GM19025 (cell line): ENCODE data around the gene ARAP1.

ENCODE experiments used
- ATAC-seq: cut with Tn5 transposase; IDR thresholded peaks from one replicate; pipeline ENCODE4 v1.9.1; 2021; ENCODE audit warnings: mild to moderate bottlenecking, low read depth, moderate library complexity; ENCODE audit not compliant: unreplicated experiment

ARAP1 gene

DNA sequence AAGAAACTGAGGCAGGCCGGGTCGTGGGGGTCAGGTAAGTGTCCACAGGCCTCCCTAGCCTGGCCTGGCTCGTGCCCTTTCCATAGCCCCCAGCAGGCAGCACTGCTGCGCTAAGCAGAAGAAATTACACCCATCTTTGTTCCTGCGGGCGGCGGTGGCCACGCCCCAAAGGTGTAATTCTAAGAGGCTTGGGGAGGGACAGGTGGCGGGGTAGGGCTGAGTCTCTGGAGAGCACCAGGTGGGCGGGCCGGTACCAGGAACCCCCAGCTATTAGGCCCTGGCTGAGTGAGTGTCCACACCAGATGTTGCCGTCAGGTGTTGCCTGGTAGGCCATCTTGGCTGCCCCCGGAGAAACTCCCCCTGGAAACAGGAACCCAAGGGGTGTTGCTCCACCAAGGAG is 12.3 kb upstream of the ARAP1 start:
- no peak for ATAC-seq

DNA sequence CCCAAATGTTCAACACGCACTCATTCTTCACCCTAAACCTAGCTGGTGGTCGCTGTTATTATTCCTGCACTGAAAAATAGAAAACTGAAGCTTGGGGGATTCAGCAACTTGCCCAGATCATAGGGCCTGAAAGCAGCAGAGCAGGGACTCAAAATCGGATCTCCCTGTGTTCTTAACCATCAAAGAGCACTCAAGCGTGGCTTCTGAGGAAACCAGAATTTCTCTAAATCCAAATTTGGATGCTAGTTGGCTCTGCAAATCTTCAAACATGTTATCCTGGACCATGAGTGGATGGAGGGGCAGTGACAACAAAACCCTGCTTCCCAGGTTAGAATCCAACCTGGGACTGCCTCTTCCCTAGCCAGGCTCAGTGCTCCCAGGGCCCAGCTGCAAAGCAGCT is 11.6 kb upstream of the ARAP1 start:
- no peak for ATAC-seq

DNA sequence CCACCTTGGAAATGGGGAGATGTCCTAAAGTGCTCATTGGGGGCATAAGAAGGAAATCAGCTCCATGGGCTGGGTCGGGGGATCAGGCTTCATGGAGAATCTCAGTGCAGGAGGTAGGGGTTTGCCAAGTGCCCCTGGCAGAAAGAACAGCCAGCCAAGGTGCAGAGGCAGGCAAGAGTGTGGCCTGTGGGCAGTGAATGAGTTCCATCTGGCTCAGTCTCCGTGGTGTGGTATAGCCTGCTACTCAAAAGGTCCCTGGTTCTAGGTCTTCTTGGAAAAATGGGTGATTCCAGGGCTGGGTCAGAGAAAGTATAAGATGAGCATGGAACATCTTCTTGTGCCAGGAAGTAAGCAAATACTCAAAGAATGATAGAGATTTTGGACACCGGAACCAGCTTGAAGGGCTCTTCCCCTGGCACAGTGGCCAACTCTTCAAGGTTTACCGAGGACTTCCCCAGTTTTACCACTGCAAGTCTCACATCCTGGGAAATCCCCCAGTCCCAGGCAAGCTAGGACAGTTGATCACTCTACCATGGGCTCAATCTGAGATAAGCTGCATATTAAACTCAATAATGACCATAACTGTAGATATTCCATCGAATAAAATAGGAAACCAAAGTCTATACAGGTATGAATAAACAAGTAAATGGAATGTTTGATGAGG is 10.6 kb upstream of the ARAP1 start:
- ATAC-seq = peak; percentile 82

DNA sequence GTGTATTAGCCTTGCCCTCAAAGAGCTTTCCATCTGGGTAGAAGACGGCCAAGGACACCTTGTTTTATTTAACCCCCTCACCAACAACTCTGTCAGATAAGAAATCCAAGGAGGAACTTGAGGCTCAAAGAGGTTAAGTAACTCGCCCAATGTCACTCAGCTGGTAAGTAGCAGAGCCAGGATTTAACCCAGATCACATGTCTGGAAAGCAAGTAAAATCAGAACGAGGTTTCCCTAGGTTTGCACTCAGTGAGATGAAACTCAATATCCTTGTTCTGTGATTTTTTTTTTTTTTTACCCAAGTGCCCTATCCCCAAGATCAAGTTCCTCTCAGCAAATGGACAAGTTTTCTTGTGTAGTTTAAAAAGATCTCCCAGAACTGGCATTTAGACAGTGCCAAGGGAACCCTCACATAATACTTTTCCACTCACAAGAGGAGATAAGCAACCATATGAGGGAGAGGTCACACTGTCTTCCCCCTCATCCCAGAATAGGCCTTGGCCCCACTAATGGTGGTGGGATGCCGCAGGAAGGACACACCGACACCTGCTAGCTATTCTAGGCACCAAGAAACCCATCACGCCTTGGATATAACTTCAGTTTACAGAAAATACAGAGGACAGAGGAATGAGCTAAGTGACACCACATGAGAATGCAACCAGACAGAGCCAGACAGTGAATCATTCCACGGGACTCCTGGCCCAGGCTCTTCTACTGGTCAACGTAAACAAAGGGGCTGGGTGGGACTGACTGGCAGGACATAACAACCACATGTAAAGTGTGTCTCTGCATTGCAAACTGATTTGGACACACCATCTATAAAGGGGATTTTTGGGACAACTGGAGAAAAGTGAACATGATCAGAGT is 8.6 kb upstream of the ARAP1 start:
- ATAC-seq = no peak

DNA sequence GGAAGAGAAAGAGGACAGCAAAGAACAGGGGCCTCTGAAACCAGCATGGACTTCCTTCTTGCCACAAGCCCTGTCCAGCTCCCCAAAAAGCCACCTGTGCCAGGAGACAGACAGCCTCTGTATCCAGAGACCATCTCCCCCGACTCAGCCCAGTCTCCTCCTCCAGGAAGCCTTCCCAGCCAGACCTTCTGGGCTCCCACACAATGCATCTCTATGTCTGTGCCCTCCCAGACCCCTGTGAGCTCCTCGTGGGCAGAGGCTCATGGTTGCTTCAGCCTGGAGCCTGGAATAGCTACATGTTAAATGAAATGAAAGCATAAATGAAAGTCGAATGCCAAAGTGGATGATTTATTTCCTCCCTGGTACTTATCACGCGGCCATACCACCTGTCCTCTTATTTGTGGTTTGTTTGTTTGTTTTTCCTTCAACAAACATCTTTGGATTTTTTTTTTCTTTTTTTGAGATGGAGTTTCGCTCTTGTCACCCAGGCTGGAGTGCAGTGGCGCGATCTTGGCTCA is 7.3 kb upstream of the ARAP1 start:
- no peak for ATAC-seq

- no peak for ATAC-seq
These were observed 6.6 kb upstream of the ARAP1 start for GRCh38 chr11:72758690-72759389.

DNA sequence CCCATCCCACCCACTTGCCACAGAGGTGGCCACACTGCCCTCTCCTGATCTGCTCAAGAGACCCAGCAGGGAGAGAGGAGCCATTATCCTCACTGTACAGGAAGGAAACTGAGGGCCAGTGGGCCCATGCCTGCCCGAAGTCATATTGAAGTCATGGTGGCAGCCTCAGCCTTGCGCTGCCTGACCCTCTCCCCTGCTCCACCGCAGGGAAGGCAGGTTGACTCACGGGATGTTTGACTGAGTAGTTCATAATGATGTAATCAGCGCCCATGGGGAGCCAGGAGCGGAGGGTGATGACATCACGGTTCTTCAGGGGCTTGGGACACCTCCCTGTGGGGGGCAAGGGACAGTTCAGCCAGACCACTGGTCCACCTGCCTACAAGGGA is 6.1 kb upstream of the ARAP1 start:
- ATAC-seq = no peak

GRCh38 chr11:72755713-72756285 is 3.6 kb upstream of the ARAP1 start:
- ATAC-seq = no peak

DNA sequence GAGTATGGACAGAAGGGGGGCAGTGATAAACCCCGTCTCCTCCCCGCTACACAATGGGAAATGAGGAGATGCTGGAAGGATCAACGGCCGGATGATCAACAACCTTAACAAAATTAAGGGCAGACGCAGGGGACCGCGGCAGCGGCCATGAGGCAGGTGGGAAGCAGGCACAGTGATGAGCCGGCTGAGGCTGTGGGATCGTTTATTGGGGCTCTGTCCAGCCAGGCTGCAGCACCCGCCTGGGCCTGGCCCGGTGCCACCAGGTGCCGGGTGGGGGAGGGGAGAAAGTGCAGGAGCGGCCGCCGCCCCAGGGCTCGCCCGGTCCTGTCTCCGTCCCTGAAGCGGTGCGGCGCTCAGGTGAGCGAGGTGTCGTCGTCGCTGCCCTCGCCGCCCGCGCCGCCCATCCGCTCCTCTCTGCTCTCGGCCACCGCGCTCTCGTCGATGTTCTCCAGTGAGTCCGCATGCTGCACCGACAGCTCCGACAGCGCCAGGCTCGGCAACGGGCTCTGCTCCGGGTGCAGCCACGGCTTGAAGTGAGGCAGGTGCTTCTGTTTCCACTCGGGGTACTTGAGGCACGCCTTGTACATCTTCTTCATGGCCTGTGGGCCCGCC is 2.4 kb upstream of the ARAP1 start:
- no peak for ATAC-seq

DNA sequence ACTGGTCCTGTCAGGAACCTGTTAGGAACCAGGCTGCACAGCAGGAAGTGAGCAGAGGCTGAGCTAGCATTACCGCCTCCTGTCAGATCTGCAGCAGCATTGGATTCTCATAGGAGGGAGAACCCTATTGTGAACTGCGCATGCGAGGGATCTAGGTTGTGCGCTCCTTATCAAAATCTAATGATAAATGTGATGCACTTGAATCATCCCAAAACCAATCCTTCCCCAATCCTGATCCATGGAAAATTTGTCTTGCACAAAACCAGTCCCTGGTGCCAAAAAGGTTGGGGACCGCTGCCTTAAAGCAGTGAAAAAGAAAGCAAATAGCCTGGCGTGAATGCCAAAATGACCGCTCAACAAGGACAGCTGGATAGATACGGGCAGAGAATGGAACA is 1.9 kb upstream of the ARAP1 start:
- no peak for ATAC-seq

DNA sequence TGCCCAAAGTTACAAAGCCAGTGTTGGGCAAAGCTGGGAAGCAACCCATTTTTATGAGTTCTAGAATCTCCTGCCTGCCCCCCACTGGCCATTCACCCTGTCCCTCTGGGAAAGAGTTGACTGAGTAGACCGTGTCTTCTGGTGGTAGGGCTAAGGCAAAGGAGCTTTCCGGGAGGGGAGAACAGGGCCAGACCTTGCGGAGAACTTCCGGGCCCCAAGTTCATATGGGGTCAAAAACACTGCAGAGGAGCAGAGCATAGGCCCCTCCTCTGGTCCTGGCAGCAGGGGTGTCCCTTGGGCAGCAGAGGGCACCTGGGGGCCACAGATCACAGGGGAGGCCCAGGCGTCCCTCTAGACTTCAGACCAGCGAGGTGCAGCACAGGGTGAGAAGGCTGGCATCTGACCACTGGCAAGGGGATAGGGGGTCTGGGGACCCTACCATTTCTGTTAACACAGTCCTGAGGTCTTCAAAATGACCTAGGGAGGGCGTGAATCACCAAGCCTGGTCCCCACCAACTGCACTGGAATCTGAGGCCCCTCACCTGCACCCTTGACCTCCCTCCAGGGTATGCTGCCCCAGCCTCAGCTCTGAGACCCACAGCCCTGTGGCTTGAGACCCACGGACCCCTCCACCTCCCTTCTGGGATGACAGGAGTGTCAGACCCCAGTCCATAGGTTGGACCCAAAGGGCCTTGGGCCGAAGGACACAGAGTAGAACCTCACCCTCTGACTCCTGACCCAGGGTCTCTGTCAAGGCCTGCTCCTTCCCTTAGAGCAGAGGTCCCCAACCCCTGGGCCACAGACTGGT is 1.3 kb upstream of the ARAP1 start:
- no peak for ATAC-seq

GRCh38 chr11:72751116-72752087 is 806 bp downstream of the ARAP1 start:
- ATAC-seq = no peak

- no peak for ATAC-seq
These were observed 1.6 kb downstream of the ARAP1 start for GRCh38 chr11:72750556-72751115.

DNA sequence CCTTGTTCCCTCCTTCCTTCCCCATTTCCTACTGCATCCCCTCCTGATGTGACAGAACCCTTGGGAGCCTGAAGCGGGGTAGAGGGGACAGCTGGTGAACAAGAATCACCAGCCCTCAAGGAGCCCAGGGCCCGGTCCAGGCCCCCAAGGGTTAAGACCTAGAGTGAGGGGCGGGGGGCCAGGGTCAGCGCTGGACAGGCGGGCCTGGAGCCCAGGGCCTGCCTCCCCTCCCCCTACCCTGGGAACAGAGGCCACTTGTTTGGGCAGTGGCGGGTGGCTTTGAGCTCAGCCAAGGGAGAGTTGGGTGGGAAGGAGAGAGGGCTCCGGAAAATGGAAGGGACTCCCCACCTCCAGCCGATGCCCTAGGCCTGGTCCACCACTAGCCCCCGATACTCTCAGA is 2.1 kb downstream of the ARAP1 start:
- ATAC-seq = no peak

- ATAC-seq = no peak
These were observed 4.8 kb downstream of the ARAP1 start for GRCh38 chr11:72747289-72747855.

DNA sequence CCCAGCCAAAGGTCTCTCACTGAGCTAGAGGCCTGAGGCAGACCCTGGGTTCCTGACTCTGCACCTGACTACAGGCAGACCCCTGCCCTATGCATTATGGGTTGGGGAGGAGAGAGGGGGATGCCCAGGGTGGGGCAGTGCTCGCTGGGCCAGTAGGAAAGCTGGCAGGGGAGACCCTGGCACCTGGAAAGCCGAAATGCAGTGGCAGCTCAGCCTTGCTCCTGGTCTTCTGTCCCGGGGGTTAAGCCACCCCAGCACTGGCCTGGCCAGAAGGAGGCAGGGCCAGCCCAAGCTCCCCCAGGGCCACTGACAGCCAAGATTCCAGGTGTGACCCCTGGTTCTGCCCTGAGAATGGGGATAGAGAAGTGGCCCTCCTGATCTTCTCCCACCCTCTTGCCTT is 5.4 kb downstream of the ARAP1 start:
- ATAC-seq = no peak

GRCh38 chr11:72745925-72746550 is 6.2 kb downstream of the ARAP1 start:
- no peak for ATAC-seq
